IPS-18c (cell line): ENCODE results near the gene PPM1E.
A peak's percentile ranks its signal among the peaks of the same experiment; 100 is the strongest.
"Not testable (repeated sequence)": the region's sequence is repeated elsewhere in the genome, so short reads cannot be mapped to it uniquely, and the experiment has no call there.

Experiments used
- H3K4me3 ChIP-seq: 2 replicates; pipeline ENCODE4 v1.7.0; 2013; ENCODE audit warnings: low read depth, mild to moderate bottlenecking, low read length, moderate library complexity; ENCODE audit not compliant: insufficient read depth
- H3K9me3 ChIP-seq: one replicate; pipeline ENCODE4 v1.6.1; 2013; ENCODE audit warnings: mild to moderate bottlenecking, low read length, moderate library complexity; ENCODE audit not compliant: control insufficient read depth, insufficient read depth

Gene PPM1E

DNA sequence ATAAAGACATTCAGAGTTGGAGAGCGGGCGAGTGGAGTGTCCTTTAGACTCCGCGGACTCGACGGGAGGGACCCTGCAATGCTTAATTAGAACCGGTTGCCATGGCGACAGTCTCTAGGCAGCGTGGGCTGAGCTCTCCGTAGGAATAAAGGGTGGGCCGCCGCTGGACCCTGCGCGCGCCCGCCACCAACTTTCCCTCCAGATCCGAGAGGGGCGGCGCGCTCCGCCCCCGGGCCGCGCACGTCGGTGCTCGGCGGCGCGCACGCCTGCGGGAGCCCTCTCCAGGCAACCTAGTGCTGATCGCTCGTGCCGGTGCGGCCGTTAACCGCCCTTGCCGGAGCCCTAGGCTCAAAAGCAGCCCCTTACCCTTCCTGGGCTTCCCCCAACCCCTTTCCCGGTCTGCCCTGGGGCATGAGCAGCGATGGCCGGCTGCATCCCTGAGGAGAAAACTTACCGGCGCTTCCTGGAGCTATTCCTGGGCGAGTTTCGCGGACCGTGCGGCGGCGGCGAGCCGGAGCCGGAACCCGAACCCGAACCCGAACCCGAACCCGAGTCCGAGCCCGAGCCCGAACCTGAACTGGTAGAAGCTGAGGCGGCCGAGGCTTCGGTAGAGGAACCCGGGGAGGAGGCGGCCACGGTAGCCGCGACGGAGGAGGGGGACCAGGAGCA lies at the start of gene PPM1E:
Gene PPM1E (plus strand): TSS at position 278 of the 669 bp plus-strand sequence.
- Histone ChIP-seq H3K4me3 (peak within 1 kb of the TSS; percentile 82), H3K9me3 (no peaks in the 10 kb centered on the region)

- Histone ChIP-seq H3K4me3 (no peak overlapping the region), H3K9me3 (no peaks in the 10 kb centered on the region)
Observed at GRCh38 chr17:58706351-58707140, 49.1 kb upstream of the PPM1E start.

GRCh38 chr17:58710948-58711552 lies 44.6 kb upstream of the PPM1E start:
- Histone ChIP-seq H3K4me3 (no peak overlapping the region), H3K9me3 (no peaks in the 10 kb centered on the region)

GRCh38 chr17:58722274-58722673 lies 33.4 kb upstream of the PPM1E start:
- no peak overlapping the region for H3K4me3 ChIP-seq

DNA sequence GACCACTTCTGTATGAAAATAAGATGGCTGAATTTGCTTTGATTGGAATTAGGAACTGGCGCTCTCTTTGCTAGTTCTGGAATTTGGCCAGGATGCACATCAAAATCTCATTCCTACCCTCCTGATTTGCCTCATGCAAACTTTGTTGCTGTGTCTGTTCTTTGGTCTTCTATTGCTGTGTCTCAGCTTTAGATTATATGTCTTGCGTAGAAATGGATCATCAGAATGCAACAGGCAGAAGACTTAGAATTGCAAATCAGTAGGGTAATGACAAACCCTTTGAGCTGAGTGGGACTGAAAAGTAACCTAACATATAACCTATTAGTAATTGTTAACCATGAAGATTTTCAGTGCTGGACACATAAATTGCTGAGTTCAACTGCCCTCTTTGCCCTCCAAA lies 33.0 kb upstream of the PPM1E start:
- no peak overlapping the region for H3K4me3 ChIP-seq
- no peaks in the 10 kb centered on the region for H3K9me3 ChIP-seq

More at GRCh38 chr17:58722274-58722673, 33.4 kb upstream of the PPM1E start:
- no peaks in the 10 kb centered on the region for H3K9me3 ChIP-seq

DNA sequence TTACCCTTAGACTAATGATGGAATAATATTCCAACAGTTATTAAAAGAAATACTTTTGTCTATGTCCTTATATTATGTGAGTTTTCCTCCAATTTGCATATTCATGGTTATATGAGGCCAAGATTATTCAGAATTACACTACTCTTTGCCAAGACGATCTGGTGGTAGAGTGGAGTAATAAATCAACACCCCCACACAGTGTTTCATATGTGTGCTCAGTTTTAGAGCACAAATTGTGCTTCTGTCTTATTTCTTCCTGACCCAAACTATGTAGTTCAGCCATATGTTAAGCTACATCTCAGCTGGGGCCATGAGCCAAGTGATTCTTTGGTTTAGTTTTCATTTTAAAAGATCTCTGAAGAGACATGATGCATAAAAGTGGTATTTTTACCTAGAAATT lies 26.9 kb upstream of the PPM1E start:
- H3K9me3 ChIP-seq: no peaks in the 10 kb centered on the region
- no peak overlapping the region for H3K4me3 ChIP-seq

DNA sequence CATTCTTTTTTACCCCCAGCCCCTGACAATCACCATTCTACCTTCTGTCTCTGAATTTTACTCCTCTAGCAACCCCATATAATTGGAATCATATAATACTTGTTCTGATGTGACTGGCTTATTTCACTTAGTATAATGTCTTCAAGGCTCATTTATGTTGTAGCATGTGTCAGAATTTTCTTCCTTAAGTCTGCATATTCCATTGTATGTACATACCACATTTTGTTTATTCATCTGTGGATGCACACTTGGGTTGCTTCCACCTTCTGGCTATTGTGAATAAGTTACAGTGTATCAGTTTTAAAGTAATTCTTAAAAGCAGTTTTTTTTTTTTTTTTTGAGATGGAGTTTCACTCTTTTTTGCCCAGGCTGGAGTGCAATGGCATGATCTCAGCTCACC lies 24.7 kb upstream of the PPM1E start:
- Histone ChIP-seq H3K9me3 (no peaks in the 10 kb centered on the region), H3K4me3 (no peak overlapping the region)

- H3K4me3 ChIP-seq: no peak overlapping the region
- no peaks in the 10 kb centered on the region for H3K9me3 ChIP-seq
Observed at GRCh38 chr17:58734040-58734439, 21.6 kb upstream of the PPM1E start.

GRCh38 chr17:58734811-58735210 lies 20.8 kb upstream of the PPM1E start:
- H3K4me3 ChIP-seq: no peak overlapping the region
- H3K9me3 ChIP-seq: no peaks in the 10 kb centered on the region

DNA sequence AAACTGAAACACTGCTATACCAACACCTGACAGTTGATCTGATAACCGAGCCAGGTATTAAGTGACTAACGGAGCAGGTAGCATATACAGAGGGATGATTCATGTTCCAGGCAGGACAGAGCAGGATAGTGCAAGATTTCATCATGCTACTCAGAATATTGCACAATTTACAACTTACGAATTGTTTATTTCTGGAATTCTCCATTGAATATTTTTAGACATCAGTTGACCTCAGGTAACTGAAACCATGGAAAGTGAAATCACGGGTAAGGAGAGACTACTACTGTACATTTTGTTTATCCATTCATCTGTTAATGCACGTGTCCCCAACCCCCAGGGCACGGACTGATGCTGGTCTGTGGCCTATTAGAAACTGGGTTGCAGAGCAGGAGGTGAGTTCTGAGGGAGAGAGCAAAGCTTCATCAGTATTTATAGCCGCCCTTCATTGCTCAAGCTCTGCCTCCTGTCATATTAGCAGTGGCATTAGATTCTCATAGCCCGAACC lies 14.5 kb upstream of the PPM1E start:
- Histone ChIP-seq H3K9me3 (no peaks in the 10 kb centered on the region), H3K4me3 (no peak overlapping the region)

- no peak overlapping the region for H3K4me3 ChIP-seq
Observed at GRCh38 chr17:58747674-58748073, 8.0 kb upstream of the PPM1E start.

GRCh38 chr17:58749627-58750026 lies 6.0 kb upstream of the PPM1E start:
- H3K9me3 ChIP-seq, H3K4me3 ChIP-seq: not testable (repeated sequence)

More at GRCh38 chr17:58747674-58748073, 8.0 kb upstream of the PPM1E start:
- H3K9me3 ChIP-seq: no peaks in the 10 kb centered on the region

GRCh38 chr17:58753026-58753425 lies 2.6 kb upstream of the PPM1E start:
- no peak overlapping the region for H3K4me3 ChIP-seq
- no peaks in the 10 kb centered on the region for H3K9me3 ChIP-seq

- Histone ChIP-seq H3K4me3 (peak overlapping the region; percentile 82), H3K9me3 (no peaks in the 10 kb centered on the region)
Observed at GRCh38 chr17:58755269-58755576, 431 bp upstream of the PPM1E start.

- Histone ChIP-seq H3K9me3 (no peaks in the 10 kb centered on the region), H3K4me3 (peak overlapping the region; percentile 82)
Observed at GRCh38 chr17:58756246-58757161, 850 bp downstream of the PPM1E start.

GRCh38 chr17:58757162-58757613 lies 1.5 kb downstream of the PPM1E start:
- no peaks in the 10 kb centered on the region for H3K9me3 ChIP-seq
- peak overlapping the region; percentile 82 for H3K4me3 ChIP-seq

DNA sequence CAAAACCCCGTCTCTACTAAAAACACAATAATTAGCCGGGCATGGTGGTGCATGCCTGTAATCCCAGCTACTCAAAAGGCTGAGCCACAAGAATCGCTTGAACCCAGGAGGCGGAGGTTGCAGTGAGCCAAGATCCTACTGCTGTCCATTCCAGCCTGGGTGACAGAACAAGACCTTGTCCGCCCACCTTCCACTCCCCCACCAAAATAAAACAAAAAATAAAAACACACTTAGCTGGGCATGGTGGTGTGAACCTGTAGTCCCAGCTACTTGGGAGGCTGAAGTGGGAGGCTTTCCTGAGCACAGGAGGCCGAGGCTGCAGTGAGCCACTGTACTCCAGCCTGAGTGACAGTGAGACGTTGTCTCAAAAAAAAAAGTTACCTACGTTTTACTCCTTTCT lies 3.2 kb downstream of the PPM1E start:
- no peak overlapping the region for H3K4me3 ChIP-seq
- no peaks in the 10 kb centered on the region for H3K9me3 ChIP-seq
